Left renal pelvis (tissue), 4 donors: Measurements from ENCODE around the gene PRRC2B. TPM values are rescaled to one million over a fixed set of nuclear protein-coding genes. Genes with fewer than 3 reads are reported as not detected.
A peak's percentile ranks its signal among the peaks of the same experiment; 100 is the strongest.

Experiments used
- DNase-seq, 4 donors: peaks; one replicate each; pipeline ENCODE4 v3.0.0-alpha.2; 2013; ENCODE audit warnings: low read depth in 4 of 4, low spot score in 3 of 4
- polyA plus RNA-seq, 4 donors: library from polyadenylated mRNA; unstranded; fragments of 120-200 nt; gene quantifications; one replicate each; pipeline ENCODE4 v1.2.1, GENCODE V29; 2013; ENCODE audit not compliant: insufficient read length in 4 of 4

The PRRC2B gene
- polyA plus RNA-seq, 4 donors = 161 to 190 (median 181) TPM

DNA sequence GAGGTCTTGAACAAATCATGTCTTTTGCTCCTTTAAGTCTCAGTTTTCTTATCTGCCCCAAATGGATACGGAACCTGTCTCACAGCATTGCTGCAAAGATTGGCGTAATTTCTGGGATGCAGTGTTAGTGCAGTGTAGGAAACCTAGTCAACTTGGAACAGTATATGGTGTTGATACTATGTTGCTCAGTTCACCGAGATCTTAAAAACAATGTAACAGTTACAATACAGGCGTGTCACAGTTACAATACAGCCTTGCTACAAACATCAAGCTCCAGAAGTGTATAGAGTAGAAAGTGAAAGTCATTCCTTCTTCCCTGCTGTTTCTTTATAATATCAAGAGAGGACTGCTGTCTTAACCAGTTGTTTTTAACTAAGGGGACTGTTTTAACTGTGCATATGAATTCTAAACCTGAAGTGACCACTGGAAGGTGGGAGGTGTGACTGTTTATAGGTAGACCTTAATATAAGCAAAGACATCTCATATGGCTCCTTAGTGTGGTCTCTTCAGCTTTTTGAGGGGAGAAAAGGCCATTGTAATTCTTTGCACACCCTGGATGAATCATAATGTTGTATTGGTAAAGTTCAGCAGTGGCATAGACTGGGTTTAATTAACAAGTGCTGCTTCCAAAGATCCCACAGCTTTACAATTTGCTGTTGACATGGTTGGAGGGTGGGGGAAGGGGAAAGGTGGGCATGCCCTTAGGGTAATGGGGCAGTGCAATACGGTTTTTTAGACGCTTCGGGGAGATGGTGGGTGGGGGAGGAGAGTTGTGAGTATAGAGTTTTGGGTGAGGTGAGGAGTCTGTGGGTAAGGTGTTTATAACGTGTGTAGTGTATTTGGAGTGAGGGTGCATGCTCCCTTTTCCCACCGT, 12.9 kb downstream of the PRRC2B start:
- DNase-seq = no peak

DNA sequence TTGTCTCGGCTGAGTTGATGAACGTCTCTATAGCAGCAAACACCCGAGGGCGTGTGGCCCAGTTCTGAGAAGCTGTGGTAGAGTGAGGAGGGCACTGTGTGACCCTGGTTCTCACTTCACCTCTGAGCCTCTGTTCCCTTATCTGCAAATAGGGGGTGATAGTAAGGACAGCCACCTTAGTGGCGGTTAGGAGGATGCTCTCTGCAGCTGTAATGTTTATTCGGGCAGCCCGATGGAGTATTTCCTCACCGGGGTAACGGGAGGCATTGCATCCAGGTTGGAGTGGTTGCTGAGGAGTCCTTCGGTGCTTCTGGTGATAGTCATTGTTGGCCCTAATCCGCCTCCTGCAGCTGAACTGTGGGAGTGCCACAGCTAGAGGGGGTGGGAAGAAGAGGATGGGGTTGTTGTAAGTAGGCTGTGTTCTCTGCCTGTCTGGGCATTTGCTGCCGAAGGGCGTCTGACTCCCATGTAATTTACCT, 13.9 kb downstream of the PRRC2B start:
- no peak for DNase-seq

DNA sequence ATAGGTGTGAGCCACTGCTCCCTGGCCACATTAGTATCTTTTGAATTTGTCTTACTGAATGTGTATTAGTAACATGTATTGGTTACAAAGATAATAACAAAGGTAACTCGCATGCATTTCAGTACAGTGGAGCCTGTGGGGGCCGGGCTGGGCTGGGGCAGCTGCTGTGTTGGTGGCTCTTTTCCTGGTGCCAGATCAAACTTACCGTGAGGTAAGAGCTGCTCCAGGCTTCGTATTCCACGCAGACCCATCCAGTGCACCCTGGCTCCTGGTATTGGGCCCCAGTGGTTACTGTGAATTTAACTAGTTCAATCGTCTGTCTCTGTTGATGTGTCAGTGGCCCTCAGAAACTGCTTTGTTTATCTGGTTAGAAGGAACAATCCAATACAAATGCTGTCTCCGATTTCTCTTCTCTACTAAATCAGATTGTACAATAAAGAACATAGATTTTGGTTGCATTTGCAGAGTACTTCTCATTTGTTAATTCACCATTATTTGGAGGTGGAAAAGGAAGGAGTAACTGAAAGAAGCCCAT, 15.6 kb downstream of the PRRC2B start:
- no peak for DNase-seq

DNA sequence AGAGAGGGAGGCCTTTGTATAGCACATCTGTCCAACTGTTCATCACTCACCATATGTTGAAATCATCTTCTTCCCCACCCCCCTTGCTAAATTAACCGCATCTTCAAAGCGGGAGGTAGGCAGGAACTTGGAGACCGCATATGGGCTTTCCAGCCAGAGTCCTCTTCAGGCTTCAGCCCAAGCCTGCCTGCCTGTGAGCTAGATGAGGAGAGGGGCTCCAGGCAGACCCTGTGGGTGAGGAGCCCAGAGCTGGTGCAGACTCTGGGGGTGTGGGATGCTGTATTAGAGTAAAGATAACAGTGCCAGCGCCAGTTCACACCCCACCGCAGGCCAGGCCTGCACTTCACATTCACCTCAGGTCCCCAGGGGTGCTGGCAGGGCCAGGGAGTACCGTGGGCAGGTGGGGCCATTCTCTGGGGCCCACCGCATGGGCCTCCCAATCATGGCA, 16.2 kb downstream of the PRRC2B start:
- DNase-seq = no peak

DNA sequence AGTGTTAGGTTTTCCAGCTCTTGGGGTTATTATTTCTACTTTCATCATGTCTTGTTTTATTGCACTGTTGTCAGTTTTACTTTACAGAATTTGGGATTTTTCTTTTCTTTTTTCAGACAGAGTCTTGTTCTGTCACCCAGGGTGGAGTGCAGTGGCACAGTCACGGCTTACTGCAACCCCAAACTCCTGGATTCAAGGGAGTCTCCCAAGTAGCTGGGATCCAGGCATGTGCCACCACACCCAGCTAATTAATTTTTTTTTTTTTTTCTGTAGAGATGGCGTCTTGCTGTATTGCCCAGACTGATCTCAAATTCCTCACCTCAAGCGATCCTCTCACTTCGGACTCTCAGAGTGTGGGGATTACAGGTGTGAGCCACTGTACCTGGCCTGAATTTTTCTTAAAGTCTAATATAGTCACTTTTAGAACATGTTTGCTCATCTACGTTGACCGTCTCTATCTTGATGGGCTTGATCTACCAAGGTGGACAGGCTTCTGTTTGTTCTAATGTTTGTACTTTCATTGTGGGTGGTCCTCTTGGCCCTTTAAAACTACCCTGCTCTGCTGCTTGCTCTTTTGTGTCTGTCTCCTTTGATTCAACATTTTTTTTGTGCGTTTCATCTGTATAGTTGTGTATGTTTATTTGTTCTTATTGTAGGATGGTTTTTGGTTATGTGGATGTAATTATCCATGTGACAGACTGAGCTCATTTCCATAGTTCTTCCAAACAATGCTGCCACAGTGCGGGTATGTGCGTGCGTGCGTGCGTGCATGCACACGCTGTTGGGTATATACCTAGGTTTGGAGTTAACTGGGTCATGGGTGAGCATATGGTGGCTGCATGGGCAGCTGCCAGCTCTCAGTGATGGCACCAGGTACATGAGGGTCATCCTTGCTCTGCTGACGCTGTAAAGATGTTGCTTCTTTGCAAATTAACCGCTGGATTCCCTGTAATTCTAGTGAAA, 18.1 kb downstream of the PRRC2B start:
- DNase-seq = no peak

DNA sequence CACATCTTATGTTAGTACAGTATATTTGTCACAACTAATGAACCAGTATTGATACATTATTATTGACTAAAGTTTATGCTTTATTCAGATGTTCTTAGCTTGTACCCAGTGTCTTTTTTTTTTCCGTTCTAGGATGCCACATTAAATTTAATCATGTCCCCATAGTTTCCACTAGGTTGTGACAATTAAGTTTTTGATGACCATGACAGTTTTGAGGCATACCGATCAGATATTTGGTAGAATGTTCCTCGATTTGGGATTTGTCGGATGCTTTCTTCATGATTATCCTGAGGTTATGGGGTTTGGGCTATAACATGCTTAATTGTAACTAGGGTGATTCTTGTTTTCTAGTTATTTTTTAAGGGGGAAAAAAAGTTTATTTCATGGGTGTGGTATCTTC, 22.6 kb downstream of the PRRC2B start:
- no peak for DNase-seq

DNA sequence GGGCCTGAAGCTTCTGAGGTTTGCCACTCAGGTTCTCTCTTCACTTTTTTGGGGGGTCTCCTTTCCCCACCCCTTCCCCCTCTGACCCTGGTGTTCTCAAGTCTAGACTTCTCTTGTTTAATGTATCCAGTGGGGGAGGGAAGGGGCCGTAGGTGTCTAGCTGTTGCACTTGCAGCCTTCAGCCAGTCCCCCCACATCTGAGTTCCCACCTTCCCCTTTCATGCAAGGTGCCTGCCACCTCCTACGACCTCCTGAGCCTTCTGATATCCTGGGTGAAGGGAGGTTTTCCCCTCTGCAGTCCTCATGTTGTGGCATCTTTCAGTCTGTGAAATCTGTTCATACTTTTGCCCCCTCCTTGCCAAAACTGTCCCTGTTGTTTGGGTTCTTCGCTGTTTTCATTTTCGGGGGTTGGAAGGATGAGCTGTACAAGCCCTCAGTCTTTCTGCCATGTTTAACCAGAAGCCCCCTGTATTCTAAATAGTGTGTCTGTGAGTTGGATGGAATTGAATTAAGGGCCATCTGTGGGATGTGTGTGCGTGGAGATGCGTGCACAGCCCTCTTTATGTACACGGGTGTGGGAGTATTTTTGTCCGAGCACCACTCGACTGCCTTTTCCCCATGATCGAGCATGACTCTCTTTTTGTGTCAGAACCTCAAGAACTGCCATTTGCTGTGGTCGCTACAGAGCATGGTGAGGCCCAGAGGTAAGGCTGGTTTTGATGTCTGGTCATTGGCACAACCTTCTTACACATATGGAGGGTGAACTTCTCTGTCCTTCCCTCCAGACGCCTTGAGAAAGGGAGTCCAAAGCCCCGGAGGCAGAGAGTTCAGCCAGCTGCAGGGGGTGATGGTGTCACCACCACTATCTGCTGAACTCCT, 23.6 kb downstream of the PRRC2B start:
- no peak for DNase-seq

DNA sequence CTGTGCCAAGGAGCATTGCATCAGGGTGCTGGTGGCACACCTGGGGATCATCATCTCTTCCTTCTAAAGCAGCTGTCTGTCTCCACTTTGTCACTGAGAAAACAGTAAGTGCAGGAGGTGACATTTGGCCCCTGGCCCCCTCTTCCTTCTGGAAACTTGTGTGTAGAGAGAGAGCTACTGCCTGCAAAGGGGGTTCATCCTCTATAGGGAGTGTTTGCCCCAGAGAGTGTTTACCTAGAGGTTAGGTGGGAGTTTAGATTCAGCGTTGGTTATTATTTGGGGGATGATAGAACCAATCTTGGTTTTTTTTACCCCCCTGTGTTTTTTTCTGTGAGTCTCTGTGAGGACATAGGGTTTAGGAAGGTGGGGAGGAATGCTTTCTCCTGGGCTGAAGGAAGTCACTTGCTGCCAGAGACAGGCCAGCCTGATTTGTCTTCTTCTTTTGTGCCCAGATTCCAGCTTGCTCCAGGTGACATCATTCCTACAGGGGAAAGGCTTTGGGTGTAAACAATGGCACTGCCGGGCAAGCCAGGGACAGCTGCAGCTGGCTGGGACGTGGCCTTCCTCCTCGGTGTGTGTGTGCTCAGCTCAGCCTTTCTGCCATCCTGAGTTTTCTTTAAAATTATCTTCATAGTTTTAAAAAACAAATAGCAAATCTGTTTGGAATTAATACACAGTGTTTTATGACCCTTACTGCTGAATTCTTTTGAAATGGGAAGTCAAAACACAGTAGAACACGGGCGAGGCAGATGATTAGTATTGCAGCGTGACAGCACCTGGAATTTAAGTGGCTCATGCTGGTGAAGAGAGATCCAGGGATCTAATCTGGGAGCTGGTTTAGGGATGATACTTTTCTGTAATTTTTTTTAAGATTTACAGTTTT, 24.5 kb downstream of the PRRC2B start:
- no peak for DNase-seq

DNA sequence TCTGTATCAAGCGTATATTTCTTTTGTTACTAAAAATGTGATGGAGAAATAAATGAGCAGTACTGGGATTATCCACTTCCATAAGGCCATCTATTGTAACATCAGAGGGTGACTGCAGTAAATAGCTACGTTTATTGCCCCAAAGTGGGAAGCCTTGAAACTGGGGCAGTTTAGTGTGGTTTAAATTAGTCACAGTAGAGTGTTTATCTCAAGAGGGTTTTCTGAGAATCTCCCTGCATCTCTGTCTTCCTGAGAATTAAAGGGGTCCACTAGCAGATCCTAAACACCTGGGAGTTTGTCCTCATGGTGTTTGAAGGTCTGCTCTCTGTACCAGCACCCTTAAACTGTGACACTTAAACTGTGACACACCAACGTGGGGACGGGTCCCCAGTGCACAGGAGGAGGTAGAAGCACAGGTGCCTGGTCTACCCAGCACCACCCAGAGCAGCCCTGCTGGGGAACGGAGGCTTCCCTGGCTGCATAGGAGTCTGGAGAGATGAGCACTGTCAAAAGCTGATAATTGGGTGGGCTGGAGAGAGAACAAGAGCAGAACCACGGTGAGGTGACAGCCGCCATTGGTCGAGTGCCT, 25.2 kb downstream of the PRRC2B start:
- DNase-seq = no peak

DNA sequence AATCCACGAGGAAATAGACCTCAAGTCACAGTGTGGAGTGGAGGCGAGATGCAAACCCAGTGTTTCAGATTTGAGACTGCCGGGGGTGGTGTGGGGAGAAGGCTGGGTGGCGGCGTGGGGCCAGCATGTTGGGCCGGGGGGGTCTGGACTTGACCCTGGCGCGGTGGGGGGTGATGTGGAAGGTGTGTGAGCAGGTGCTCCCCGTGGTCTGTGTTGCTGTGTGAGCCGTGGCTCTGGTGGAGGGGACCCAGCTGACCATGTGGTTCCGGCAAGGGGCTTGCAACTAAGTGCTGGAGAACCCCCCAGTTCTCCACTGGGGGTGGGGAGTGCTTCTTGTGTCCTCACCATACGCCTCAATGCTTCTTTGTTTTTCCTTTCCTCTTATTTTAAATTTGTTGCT, 25.8 kb downstream of the PRRC2B start:
- no peak for DNase-seq

DNA sequence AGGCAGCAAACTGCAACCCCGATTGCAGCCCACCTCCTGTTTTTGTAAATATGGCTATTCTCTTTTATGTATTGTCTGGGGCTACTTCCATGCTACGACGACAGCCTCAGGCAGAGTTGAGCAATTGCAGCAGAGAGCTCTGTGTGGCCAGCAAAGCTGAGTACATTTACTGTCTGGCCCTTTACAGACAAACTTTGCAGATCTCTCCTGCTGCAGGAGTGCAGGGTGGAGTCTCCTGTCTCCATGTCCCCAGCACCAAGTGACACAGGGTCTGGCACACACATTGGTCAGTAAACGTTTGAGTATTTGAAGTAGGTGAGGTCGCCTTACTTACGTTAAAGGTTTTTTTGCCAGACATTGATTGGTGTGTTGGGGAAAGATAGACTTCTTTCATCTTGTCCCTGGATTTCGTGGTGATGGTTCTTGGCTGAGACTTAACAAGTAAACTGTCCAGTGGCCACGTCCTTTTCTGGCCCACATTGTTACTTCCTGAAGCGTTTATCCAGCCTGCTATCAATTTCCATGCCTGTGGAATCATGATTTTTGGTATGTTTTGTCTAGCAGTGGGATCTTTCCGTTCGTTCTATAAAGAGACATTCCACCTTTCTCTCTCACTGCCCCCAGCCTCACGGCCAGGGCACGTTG, 27.2 kb downstream of the PRRC2B start:
- no peak for DNase-seq

DNA sequence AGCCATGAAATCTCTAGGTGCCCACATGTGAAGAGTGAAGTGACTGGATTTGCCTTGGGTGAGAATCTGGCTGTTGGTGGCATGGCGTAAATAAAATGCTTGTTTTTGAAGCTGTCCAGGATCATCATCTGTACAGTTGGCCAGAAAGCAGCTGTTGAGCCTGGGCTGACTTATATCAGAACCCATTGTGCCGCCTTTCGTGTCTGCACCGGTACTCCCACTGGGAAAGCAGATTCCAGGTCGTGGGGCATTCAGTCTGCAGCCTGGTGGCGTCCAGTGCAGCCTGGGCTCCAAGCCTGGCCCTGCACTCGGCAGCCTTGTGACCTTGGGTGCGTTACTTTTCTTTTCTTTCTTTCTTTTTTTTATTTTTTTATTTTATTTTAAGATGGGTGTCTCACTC, 27.8 kb downstream of the PRRC2B start:
- no peak for DNase-seq

DNA sequence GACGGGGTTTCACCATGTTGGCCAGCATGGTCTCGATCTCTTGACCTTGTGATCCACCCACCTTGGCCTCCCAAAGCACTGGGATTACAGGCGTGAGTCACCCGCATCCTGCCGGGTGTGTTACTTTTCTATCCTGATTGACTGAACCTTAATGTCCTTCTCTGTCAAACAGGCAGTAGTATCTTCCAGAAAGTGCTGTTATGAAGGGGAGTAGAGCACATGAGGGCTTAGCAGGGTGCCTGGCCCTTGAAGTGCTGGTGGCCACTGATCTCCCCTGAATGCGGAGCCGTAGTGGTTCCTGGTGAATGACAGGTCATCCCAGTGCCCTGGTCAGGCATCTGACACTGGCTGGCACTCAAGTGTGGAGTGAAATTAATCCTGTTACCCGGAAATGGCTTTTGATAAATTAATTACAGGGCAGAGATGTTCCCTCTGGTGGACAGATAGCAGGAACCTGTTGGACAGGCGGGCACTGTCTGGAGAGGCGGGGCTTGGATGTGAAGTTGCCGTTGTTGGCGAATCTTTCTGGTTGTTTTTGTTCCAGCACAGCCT, 28.4 kb downstream of the PRRC2B start:
- DNase-seq = no peak

DNA sequence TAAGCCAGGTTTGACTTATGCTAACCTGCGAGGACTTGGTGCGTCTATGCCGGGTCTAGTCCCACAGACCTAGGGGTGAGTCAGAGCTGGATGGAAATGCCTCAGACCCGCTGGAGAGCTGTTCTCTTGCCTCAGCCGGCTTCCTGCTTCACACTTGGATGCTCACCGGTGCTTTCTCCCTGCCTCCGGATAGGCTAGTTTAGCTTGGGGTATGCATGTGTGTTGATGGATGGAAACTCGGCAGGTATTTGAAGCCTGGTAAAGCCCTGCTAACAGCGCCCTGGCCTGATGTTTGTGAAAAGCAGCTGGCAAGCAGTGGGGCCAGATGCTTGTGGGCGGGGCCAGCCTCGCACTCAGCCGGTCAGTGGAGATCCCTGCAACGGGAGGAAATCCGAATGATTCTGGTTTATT, 29.3 kb downstream of the PRRC2B start:
- DNase-seq = peak; percentile 46 to 77 (median 56)

DNA sequence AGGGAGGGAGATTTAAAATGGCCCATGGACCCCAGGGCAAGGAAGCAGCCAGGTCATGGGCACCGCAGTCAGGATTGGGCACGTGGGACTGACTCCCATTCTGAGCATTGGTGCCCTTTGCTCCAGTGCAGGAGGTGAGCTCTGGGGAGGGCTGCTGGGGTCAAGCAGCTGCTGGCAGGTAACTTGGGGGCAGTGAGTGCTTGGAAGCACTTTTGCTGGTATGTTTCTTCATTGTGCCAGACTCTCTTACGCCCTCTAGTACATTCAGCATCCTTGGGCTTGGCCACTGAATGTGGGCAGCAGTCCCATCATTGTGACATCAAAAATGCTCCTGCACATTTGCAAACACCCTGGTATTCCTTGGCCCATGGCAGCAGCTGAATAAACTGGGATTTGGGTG, 32.7 kb downstream of the PRRC2B start:
- DNase-seq = no peak

DNA sequence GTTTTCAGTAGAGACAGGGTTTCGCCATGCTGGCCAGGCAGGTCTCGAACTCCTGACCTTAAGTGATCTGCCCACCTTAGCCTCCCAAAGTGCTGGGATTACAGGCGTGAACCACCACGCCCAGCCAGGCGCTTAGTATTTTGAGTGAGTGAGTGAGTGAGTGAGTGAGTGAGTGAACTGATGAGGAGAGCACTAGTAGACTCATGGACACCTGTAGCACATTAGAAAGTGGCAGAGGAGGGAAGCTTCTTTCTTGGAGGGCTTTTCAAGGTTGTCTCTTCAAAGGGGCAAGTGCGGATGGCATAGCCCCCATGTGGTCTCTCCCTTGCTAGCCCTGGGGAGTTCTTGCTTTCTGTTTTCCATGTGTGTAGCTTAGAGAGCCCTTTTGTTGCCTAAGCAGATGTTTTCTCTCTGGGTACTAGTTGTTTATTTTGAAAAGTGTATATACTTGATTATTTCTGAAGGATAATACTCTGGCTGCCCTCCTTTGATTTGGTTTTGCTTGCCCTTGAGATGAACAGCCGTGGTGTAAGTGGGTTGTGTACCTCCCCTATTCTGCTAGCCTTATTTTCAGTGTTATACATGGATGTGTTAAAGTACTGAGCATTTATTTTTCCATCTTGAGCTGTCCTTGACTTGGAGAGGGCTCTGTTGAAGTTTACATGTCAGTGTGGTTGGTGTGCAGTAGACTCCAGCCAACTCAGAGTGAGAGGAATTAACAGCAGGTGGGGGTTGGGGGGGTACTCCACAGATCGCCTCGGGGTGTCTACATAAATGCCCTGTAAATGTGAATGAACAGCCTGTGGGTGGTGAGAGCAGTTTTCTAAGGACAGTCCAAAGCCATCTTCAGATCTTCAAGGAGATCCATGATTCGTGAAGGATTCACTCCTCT, 35.5 kb downstream of the PRRC2B start:
- DNase-seq = no peak

DNA sequence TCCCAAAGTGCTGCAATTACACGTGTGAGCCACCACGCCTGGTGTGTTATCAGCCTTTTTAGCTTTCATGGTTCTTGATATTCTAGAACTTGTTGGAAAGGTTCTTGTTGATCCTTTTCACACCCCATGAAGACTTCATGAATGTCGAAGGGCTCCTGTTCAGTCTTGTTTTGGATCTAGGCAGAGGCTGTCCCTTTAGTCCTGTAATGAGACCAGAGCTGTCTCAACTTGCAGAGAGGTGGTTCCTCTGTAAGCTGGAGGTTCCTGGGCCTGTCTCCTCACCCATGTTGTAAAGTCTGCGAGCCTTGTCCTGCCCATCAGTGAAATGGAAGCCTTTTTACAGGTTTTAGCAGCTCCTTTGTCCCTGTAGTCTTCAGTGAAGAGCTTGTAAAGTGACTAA, 38.2 kb downstream of the PRRC2B start:
- no peak for DNase-seq
